Stimulated activated memory B cell treated with anti-CD40 and anti-IgM and Interleukin-4, amounts not matched to agents 10 μg/mL and 1 μg/mL and 100 μg/mL, for 72 hours (primary cell): Measurements from ENCODE around the gene VWA7.
A peak's percentile ranks its signal among the peaks of the same experiment; 100 is the strongest.

ENCODE experiments used
- ATAC-seq: fragments of 150-1000 bp; cut with Tn5 transposase; 2 replicates; pipeline ENCODE4 v1.10.0; 2021
- H3K27ac Mint-ChIP-seq: one replicate; pipeline ENCODE4 v1.8.0; 2022; ENCODE audit warnings: mild to moderate bottlenecking, mixed read lengths
- H3K27me3 Mint-ChIP-seq: one replicate; pipeline ENCODE4 v1.8.0; 2022; ENCODE audit warnings: mixed read lengths
- H3K36me3 Mint-ChIP-seq: one replicate; pipeline ENCODE4 v1.8.0; 2022; ENCODE audit warnings: mixed read lengths
- H3K4me1 Mint-ChIP-seq: one replicate; pipeline ENCODE4 v1.8.0; 2022; ENCODE audit warnings: mixed read lengths
- H3K4me3 Mint-ChIP-seq: one replicate; pipeline ENCODE4 v1.8.0; 2022; ENCODE audit warnings: mild to moderate bottlenecking, moderate library complexity, mixed read lengths
- H3K9me3 Mint-ChIP-seq: one replicate; pipeline ENCODE4 v1.8.0; 2022; ENCODE audit warnings: mixed read lengths

VWA7 gene

DNA sequence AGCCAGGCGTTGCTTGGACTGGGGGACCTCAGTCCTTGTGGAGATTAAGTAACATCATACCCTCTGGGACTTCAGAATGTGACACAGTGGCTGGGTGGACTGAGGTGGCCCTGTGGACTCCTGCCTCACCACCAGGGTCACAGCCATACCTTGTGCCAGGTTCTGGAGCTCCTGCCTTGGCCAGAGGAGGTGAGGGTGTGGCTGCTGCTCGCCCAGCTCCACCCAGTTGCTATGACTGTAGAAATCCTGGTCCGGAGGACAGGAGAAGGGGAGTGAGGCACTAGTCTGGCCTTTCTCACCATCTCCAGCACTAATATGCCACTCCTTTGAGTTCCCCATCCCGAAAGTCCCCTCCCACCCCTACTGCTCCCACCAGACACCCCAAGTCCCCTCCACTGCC, 1.9 kb downstream of the VWA7 start:
- Mint-ChIP-seq H3K36me3 (peaks cover 15% of the 10 kb centered on the region), H3K4me1 (peaks cover 40% of the 10 kb centered on the region), H3K27me3 (no peaks in the 10 kb centered on the region), H3K4me3 (no peak overlapping the region), H3K9me3 (no peaks in the 10 kb centered on the region), H3K27ac (peak overlapping the region; percentile 90)
- no peak for ATAC-seq

- H3K27ac Mint-ChIP-seq, result no peak overlapping the region
- peaks cover 5% of the 10 kb centered on the region for H3K36me3 Mint-ChIP-seq
- ATAC-seq, result no peak
- H3K9me3 Mint-ChIP-seq, result no peaks in the 10 kb centered on the region
- H3K27me3 Mint-ChIP-seq, result no peaks in the 10 kb centered on the region
- H3K4me1 Mint-ChIP-seq, result peaks cover 37% of the 10 kb centered on the region
- no peak overlapping the region for H3K4me3 Mint-ChIP-seq
Observed at GRCh38 chr6:31771992-31772358, 5.2 kb downstream of the VWA7 start.

DNA sequence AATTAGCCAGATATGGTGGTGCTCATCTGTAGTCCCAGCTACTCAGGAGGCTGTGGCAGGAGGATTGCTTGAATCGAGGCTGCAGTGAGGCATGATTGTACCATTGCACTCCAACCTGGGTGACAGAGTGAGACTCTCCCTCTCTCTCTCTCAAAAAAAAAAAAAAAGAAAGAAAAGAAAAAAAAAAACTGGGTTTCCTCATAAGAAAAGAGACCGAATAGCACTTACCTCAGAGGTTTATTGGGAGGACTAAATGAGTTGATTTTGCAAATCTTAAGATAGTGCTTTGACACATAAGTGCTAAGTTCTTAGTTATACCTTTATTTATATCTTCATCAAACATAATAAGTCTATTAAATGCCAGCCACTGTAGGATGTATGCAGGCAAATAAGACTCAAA, 6.3 kb downstream of the VWA7 start:
- Mint-ChIP-seq H3K36me3 (peaks cover 5% of the 10 kb centered on the region), H3K4me1 (peaks cover 26% of the 10 kb centered on the region), H3K27me3 (no peaks in the 10 kb centered on the region), H3K27ac (no peak overlapping the region), H3K4me3 (no peak overlapping the region), H3K9me3 (no peaks in the 10 kb centered on the region)
- no peak for ATAC-seq

- ATAC-seq, result peak; percentile 80
- Mint-ChIP-seq H3K9me3 (no peaks in the 10 kb centered on the region), H3K36me3 (peaks cover 10% of the 10 kb centered on the region), H3K4me1 (peaks cover 16% of the 10 kb centered on the region), H3K27ac (no peak overlapping the region), H3K4me3 (no peak overlapping the region), H3K27me3 (no peaks in the 10 kb centered on the region)
Observed at GRCh38 chr6:31769684-31770371, 7.3 kb downstream of the VWA7 start.

DNA sequence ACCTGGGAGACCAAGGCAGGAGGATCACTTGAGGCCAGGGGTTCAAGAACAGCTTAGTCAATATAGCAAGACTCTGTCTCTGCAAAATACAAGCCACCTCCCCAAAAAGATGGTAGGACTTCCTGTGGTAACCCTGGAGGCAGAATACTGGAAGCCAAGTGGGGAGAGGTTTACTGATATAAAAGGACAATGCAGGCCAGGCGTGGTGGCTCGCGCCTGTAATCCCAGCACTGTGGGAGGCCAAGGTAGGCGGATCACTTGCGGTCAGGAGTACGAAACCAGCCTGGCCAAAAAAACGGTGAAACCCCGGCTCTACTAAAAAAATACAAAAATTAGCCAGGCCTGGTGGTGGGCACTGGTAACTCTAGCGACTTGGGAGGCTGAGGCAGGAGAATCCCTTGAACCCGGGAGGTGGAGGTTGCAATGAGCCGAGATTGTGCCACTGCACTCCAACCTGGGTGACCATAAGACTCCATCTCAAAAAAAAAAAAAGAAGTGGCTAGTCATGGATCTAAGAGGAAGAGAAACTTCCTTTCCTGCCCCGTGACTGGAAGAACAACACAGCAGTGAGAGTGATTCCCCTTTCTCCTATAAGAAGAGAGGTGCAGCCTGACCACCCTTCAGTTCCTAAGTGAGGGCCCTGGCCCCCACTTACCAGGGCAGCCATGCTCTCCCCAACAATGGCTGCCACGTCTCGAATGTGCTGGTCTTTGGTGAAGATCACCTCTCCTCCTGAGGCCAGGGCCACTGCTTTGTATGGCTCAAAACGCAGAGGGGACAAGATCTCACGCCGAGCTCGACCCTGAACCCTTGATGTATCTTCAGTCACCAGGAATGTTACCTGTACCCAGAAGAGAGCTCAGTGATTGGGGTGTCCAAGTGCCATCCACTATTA, 8.5 kb downstream of the VWA7 start:
- no peaks in the 10 kb centered on the region for H3K9me3 Mint-ChIP-seq
- peaks cover 14% of the 10 kb centered on the region for H3K36me3 Mint-ChIP-seq
- no peak for ATAC-seq
- no peak overlapping the region for H3K27ac Mint-ChIP-seq
- H3K4me3 Mint-ChIP-seq, result no peak overlapping the region
- peaks cover 15% of the 10 kb centered on the region for H3K4me1 Mint-ChIP-seq
- no peaks in the 10 kb centered on the region for H3K27me3 Mint-ChIP-seq

GRCh38 chr6:31767096-31767645, 10.0 kb downstream of the VWA7 start:
- Mint-ChIP-seq H3K9me3 (no peaks in the 10 kb centered on the region), H3K36me3 (peaks cover 20% of the 10 kb centered on the region), H3K4me3 (no peak overlapping the region), H3K27me3 (no peaks in the 10 kb centered on the region), H3K27ac (no peak overlapping the region), H3K4me1 (peaks cover 7% of the 10 kb centered on the region)
- ATAC-seq, result no peak

- H3K9me3 Mint-ChIP-seq, result no peaks in the 10 kb centered on the region
- H3K4me1 Mint-ChIP-seq, result peaks cover 7% of the 10 kb centered on the region
- H3K27me3 Mint-ChIP-seq, result no peaks in the 10 kb centered on the region
- no peak for ATAC-seq
- peaks cover 27% of the 10 kb centered on the region for H3K36me3 Mint-ChIP-seq
- peak overlapping the region; percentile 59 for H3K27ac Mint-ChIP-seq
- H3K4me3 Mint-ChIP-seq, result no peak overlapping the region
Observed at GRCh38 chr6:31765910-31766794, 11.0 kb downstream of the VWA7 start.

GRCh38 chr6:31765559-31765909, 11.6 kb downstream of the VWA7 start:
- Mint-ChIP-seq H3K36me3 (peaks cover 33% of the 10 kb centered on the region), H3K27me3 (no peaks in the 10 kb centered on the region), H3K4me1 (peaks cover 7% of the 10 kb centered on the region), H3K4me3 (no peak overlapping the region), H3K27ac (peak overlapping the region; percentile 59), H3K9me3 (no peaks in the 10 kb centered on the region)
- no peak for ATAC-seq

GRCh38 chr6:31764198-31764597, 12.9 kb downstream of the VWA7 start:
- Mint-ChIP-seq H3K4me3 (no peak overlapping the region), H3K27ac (no peak overlapping the region), H3K27me3 (no peaks in the 10 kb centered on the region), H3K36me3 (peaks cover 41% of the 10 kb centered on the region), H3K4me1 (no peaks in the 10 kb centered on the region), H3K9me3 (no peaks in the 10 kb centered on the region)
- no peak for ATAC-seq

DNA sequence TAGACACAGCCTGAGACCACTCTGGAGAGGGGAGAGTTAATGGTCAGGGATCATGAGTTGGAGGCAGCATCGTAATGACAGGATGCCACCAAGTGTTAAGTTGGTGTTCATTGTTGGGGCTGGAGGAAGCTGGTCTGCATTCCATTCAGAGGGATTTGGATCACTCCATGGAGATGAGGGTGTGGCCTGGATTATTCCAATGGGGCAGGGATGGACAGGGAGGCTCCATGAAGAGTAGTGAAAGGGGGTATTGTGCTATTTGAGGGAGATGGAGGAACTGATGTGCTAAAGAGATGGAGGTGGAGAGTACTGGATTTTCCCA, 13.5 kb downstream of the VWA7 start:
- ATAC-seq, result no peak
- H3K27ac Mint-ChIP-seq, result peak overlapping the region; percentile 17
- H3K27me3 Mint-ChIP-seq, result no peaks in the 10 kb centered on the region
- H3K4me3 Mint-ChIP-seq, result no peak overlapping the region
- peaks cover 44% of the 10 kb centered on the region for H3K36me3 Mint-ChIP-seq
- no peaks in the 10 kb centered on the region for H3K4me1 Mint-ChIP-seq
- no peaks in the 10 kb centered on the region for H3K9me3 Mint-ChIP-seq

DNA sequence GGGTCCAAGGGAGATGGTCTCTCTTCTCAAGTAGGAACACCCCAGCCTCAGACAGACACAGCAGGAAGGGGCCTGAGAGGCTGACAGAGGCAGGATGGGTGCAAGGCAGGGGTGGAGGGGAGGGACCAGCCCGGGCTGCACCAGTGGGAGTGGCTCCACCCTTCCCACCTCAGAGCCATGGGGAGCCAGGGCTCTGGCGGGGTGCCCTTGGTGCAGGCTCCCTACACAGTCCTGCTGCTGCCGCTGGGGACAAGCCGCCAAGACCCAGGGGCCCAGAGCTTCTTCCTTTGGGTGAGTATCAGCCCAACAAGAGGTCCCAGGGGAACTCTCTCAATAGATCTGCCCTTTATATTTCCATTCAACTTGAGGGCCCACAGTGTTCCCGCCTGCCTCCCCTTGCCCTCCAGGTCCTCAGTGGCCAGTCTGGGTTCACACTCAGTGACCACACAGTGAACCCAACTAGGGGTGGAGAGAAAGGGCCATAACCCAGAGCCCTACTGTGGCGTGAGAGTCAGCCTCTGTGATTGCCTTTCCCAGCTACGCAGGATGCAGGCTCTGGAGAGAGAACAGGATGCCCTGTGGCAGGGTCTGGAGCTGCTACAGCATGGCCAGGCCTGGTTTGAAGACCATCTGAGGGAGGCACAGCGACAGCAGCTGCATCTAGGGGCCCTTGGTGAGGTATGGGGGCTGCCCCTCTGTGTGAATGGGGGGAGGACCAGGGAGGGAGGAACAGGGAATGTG, 14.1 kb downstream of the VWA7 start:
- no peaks in the 10 kb centered on the region for H3K9me3 Mint-ChIP-seq
- peaks cover 47% of the 10 kb centered on the region for H3K36me3 Mint-ChIP-seq
- ATAC-seq, result no peak
- H3K27ac Mint-ChIP-seq, result peak overlapping the region; percentile 17
- no peak overlapping the region for H3K4me3 Mint-ChIP-seq
- no peaks in the 10 kb centered on the region for H3K4me1 Mint-ChIP-seq
- no peaks in the 10 kb centered on the region for H3K27me3 Mint-ChIP-seq

GRCh38 chr6:31762356-31762755, 14.8 kb downstream of the VWA7 start, which contains the start of gene SAPCD1:
TSS of gene SAPCD1 (plus strand) at chr6:31762656. CDS start at chr6:31763055, 399 bp downstream.
- peaks cover 46% of the 10 kb centered on the region for H3K36me3 Mint-ChIP-seq
- no peaks in the 10 kb centered on the region for H3K9me3 Mint-ChIP-seq
- H3K27ac Mint-ChIP-seq, result peak within 1 kb of the TSS; percentile 17
- no peaks in the 10 kb centered on the region for H3K27me3 Mint-ChIP-seq
- no peak within 1 kb of the TSS for H3K4me3 Mint-ChIP-seq
- no peaks in the 10 kb centered on the region for H3K4me1 Mint-ChIP-seq
- no peak for ATAC-seq

DNA sequence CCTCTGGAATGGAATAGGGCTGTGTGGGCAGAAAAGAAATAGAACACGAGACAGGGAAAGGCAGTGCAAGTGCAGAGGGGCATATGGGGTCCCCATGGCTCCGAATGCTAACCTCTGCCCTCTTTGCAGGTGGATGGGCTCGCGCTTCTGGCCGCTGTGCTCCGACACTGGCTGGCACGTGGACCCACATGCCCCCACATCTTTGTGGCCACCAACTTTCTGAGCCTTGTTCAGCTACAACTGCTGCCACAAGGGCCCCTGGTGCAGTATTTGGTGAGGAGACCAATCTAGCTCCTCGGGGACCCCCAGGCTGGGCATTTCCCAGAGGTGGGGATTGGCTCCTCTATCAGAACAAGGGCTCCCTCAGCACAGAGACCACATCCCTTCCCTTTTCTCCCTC, 15.8 kb downstream of the VWA7 start:
- H3K27me3 Mint-ChIP-seq, result no peaks in the 10 kb centered on the region
- H3K27ac Mint-ChIP-seq, result no peak overlapping the region
- no peak overlapping the region for H3K4me3 Mint-ChIP-seq
- ATAC-seq, result no peak
- H3K36me3 Mint-ChIP-seq, result peaks cover 45% of the 10 kb centered on the region
- H3K4me1 Mint-ChIP-seq, result no peaks in the 10 kb centered on the region
- no peaks in the 10 kb centered on the region for H3K9me3 Mint-ChIP-seq

GRCh38 chr6:31760790-31761189, 16.3 kb downstream of the VWA7 start:
- Mint-ChIP-seq H3K27ac (no peak overlapping the region), H3K9me3 (no peaks in the 10 kb centered on the region), H3K4me1 (no peaks in the 10 kb centered on the region), H3K4me3 (no peak overlapping the region), H3K27me3 (no peaks in the 10 kb centered on the region), H3K36me3 (peaks cover 45% of the 10 kb centered on the region)
- no peak for ATAC-seq
